GM18505 (cell line): ENCODE results near the gene RBM10.

Experiments
- ATAC-seq: cut with Tn5 transposase; IDR thresholded peaks from one replicate; pipeline ENCODE4 v1.9.1; 2021; ENCODE audit not compliant: unreplicated experiment
- POLR2A ChIP-seq: IDR thresholded peaks from 4 replicates; pipeline ENCODE4 v1.6.1; 2011; ENCODE audit warnings: borderline replicate concordance; ENCODE audit not compliant: insufficient read depth, insufficient read length; ENCODE audit errors: extremely low read depth

The RBM10 gene

DNA sequence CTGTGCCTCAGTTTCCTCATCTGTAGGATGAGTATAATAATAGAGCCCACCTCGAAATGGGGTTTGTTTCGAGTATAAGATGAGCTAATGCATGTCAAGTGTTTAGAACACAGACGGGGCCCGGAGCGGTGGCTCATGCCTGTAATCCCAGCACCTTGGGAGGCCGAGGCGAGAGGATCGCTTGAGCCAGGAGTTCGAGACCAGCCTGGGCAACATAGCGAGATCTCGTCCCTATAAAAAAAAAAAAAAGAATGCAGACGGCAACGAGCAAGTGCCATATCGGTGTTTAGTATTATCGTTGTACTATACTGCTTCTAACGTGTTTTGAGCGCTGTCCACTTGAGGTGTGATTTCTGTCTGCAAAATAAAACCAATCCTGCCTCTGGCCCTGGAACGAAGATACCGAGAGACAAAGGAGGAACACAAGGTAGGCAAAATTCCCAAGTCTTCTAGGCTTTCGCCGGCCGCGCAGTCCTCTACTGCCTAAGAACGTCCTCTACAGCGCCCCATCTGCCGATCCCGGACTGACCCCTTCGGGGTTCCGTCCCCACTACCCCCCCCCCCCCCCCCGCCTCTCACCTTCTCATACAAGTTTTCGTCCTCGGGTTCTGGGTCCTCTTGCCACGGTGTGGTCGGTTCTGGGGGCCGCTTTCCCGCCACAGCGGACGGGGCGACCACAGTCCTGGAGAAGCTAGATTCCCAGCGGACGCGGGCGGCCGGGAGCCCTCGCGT lies 961 bp upstream of the RBM10 start:
- TF ChIP-seq POLR2A: no peak
- peak; percentile 9 for ATAC-seq

DNA sequence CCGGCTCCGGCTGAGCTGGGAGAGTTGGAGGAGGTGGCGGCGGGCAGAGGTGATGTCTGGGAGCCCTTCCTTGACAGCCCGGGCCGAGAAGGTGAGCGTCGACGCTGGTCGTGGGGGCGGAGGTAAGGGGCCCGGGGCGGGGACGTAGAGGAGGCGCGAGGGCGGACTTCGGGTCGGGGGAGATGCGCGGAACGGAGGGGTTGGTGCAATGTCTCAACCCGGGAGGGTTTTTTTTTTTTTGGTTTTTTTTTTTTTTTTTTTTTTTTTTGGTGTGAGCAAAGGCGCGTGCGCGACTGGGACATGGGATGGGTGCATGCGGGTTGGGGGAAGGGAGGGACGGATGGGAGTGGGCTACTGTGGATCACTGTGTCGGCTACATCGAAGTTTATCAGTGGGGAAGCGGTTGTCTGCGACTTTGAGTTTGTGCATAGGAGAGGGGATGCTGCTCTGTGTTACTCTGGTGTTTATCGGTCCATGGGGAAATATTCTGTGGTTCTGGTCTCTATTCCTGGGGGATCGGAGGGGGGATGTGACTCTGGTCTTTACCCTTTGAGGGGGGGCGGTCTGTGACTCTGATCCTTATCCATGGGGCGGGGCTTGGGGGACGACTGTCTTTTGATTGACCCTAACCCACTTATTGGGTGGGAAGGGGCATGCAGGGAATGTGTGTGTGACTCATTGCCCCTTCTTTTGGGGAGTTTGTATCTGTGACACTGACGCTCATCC lies 537 bp downstream of the RBM10 start:
- TF ChIP-seq POLR2A: no peak
- no peak for ATAC-seq

DNA sequence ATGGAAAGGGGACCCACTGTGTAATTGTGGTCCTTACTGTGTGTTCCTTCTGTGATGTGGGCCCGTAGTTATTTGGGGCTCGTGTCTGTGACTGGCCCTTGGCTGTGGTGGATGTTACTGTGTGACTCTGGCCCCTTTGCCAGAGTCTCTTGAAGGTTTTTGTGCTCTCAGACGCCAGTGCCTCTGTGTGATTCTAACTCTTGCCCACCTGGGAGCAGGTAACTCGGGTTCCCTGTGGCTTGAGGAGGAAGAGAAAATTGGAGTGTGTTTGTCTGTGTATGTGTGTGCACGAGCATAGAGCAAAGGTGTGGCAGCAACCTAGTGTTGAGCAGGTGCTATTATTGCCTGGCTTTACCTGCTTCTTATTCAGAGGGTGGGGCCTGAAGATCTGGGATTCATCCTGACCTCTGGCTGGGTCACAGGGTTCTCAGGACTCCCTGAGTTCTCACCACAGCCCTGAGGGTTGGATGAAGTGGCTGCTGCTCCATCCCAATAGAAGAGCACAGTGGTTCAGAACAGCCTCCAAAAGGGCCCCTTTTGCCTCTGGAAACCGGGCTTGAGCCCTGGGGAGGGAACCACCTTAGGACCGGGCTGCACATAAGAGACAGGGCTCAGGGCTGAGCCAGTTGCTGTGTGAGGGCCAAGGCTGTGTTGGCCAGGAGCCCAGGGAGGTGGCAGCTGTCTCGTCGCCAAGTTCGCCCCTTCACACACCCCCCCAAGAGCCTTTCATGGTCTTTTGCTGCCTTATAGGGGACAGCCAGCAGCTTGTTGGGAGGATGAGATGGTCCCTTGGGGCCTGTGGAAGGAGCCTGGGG lies 1.3 kb downstream of the RBM10 start:
- ATAC-seq: no peak
- no peak for TF ChIP-seq POLR2A

DNA sequence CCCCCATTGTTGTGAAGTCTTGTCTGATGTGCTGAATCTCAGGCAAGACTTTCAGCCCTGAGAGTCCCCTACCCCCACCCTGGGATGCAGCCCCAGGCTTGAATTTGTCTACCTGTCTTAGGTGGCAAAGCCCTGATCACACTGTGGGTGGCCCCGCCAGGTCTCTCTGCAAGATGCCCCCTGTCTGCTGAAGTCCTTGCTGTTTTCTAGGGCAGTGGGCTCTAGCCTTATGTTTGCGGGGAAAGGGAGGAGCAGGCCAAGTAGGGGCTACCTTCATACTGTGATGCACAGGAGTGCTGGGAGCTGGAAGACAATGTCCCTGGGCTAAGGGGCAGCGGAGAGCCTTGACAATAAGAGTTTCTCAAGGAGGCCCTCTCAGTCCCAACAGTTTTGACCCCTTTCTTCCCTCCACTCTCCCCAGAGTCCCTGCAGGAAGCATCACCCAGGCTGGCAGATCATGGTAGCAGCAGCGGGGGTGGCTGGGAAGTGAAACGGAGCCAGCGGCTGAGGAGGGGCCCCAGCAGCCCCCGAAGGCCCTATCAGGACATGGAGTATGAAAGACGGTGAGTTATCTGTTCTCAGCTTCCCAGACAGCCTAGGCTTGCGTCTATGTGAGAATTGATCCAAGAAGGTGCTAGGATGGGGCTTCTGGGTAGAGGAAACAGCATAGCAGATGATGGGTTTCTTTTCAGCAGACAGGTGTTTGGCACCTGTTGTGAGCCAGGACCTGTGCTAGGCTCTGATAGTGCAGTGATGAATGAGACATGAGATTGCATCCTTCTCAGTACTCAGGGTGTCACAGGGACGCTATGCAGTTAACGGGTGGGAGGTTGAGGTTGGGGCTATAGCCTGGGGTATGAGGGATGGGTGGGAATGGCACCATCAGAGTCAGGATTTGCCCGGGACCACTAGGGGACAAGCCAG lies 2.2 kb downstream of the RBM10 start:
- TF ChIP-seq POLR2A: no peak
- no peak for ATAC-seq

DNA sequence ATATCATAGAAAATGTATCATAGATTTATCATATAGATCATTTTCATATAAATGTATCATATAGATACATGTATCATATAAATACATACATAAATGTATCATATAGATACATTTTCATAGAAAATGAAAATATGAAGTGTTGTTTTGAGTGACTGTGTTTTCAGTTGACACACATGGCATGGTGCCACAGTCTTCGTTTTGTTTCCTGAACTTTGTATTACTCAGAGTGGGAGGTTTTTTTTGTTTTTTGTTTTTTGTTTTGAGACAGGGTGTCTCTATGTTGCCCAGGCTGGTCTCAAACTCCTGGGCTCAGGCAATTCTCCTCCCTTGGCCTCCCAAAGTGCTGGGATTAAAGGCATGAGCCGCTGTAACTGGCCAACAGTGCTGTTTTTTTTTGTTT lies 3.9 kb downstream of the RBM10 start:
- no peak for ATAC-seq
- no peak for TF ChIP-seq POLR2A

DNA sequence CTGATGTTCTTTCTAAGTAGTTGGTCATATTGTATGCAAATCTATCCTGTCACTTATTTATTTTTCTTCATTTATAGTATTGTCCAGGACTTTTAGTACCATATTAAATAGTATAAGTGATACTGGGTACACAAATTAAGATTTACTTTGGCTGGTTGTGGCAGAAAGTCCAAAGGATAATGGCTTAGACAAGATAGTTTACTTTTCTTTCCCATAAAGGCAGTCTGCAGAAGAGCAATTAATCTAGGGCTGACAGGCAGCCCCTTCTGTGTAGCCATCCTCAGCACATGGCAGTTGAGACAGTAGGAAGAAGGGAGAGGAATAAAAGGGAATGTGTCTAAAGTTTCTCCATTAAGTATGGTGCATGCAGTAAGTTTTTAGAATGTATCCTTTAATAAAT lies 6.4 kb downstream of the RBM10 start:
- no peak for ATAC-seq
- TF ChIP-seq POLR2A: no peak

DNA sequence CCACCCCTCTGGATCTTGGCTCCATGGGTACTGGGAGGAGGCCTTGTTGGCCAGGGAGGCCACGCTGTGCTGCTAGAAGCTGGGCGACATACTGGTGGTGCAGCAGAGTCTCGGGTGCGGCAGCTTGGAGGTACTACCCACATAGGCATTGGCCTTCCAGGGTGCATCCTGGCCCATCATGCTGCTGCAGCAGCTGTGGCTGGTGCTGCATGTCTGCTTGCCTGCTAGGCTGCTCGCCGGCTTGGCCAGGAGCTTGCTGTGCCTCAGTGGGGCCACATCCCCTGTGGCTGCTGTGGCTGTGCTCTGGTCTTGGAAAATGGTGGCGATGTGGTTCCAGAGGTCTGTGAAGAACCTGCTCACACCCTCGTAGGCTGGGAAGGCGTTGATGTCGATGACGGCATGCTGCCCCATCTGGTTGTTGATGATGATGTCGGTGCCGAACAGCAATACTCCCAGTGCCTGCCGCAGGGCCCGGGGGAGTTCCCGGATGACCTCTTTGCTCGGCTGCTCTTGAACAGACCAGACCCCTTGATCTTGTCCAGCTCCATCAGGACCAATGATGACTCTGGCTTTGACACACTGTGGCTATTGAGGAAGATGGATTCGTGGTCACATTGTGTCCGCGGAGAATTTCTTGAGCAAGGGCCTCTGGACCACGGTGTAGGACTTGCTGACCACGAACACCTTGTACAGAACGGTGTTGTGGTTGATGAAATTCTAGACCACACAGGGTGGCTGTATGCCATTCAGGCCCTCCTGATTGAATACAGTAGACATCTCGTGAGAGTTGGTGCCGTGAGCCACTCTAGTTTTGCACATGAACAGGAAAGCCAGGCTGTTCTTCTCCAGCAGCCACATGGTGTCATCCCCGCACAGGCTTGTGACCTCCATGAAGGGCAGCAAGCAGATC lies 11.8 kb downstream of the RBM10 start:
- ATAC-seq: no peak
- TF ChIP-seq POLR2A: no peak

DNA sequence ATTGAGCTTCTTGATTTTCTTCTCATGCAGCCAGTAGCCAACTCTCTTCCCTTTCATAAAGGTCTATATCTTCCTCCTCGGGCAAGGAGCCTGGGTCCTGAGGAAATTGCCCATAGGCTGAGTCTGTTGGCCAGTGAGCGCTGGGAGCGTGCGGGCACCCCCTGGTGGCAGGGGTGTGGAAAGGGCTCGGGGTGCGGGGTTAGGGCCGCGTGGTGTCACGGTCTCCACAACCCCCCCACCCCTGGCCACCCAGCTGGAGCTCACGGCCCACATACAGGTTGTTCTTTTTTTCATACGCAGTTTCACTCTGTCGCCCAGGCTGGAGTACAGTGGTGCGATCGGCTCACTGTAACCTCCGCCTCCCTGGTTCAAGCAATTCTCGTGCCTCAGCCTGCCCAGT lies 13.1 kb downstream of the RBM10 start:
- TF ChIP-seq POLR2A: no peak
- no peak for ATAC-seq

DNA sequence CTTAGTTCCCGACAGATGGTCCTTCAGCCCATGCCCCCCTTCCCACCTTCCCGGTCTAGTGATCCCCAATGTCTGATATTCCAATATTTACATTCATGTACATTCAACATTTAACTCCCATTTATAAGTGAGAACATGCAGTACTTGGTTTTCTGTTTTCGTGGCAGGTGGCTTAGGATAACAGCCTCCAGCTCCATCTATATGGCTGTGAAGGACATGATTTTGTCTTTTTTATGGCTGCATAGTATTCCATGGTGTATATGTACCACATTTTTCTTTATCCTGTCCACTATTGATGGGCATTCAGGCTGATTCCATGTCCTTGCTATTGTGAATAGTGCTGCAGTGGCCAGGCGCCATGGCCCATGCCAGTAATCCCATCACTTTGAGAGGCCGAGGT lies 13.8 kb downstream of the RBM10 start:
- no peak for ATAC-seq
- TF ChIP-seq POLR2A: no peak

DNA sequence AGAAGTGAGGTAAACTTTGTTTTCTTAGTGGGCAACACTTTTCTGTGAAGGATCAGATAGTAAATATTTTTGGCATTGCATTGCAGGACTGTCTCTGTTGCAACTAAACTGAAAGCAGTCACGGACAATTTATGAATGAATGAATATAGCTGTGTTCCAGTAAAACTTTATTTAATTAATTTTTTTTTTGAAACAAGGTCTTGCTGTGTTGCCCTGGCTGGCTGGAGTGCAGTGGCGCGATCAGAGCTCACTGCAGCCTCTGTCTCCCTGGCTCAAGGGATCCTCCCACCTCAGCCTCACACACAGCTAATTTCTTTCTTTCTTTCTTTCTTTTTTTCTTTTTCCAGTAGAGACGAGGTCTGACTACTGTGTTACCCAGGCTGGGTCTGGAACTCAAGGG lies 15.8 kb downstream of the RBM10 start:
- ATAC-seq: no peak
- no peak for TF ChIP-seq POLR2A

DNA sequence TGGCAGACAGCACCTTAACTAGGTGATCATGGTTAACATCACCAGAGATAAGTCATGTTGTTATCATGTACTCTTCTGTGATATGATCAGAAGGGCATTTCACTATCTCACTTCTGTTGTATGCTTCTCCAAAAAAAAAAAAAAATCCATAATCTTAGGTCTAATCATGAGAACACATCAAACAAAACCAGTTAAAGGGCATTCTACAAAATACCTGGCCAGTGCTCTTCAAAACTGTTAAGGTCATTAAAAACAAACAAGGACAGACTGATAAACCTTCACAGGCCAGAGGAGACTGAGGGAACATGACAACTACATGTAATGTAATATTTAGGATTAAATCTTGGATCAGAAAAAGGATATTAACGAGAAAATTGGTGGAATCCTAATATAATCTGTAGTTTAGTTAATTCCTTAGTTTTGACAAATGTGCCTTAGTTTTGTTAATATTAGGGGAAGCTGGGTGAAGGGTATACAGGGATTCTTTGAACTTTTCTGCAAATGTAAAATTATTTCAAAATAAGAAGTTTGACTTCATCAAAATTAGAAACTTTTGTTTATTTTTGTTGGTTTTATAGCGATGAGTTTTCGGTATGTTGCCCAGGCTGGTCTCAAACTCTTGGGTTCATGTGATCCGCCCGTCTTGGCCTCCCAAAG lies 18.0 kb downstream of the RBM10 start:
- no peak for TF ChIP-seq POLR2A
- ATAC-seq: no peak
